ENCODE results near the gene STAU1.

DNA sequence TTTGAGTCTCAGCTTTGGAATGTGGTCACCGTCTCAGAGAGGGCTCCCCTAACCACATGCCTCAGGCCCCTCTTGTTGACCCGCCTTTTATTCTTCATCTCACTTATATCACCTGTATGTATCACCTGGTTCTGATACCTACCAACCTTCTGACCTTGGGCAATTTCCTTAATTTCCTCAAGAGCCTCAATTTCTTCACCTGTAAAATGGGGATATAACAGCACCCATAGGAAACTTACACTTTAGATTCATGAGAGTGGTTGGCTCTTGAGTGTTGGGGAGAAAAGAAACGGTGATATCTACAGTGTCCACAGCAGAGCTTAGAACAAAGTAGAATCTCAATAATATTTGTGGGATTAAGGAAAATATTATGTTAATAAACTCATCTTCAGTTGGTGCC is 27.1 kb upstream of the STAU1 start:
- TF ChIP-seq, protein P1, sequence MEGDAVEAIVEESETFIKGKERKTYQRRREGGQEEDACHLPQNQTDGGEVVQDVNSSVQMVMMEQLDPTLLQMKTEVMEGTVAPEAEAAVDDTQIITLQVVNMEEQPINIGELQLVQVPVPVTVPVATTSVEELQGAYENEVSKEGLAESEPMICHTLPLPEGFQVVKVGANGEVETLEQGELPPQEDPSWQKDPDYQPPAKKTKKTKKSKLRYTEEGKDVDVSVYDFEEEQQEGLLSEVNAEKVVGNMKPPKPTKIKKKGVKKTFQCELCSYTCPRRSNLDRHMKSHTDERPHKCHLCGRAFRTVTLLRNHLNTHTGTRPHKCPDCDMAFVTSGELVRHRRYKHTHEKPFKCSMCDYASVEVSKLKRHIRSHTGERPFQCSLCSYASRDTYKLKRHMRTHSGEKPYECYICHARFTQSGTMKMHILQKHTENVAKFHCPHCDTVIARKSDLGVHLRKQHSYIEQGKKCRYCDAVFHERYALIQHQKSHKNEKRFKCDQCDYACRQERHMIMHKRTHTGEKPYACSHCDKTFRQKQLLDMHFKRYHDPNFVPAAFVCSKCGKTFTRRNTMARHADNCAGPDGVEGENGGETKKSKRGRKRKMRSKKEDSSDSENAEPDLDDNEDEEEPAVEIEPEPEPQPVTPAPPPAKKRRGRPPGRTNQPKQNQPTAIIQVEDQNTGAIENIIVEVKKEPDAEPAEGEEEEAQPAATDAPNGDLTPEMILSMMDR (conservative IDR thresholded peaks at IDR 0.05 in 1 of 2, IDR thresholded peaks at IDR 0.05 in 1 of 2; ENCODE audit: low read depth in 1 of 2, low read length in 2 of 2) = no peak
- TF ChIP-seq EZH2 (IDR thresholded peaks at IDR 0.05; ENCODE audit: low read length, missing control alignments) = no peak

Measured in fibroblast of lung (primary cell).